GM19193 (cell line): Measurements from ENCODE around the gene TOR4A.

Experiments
- POLR2A ChIP-seq: IDR thresholded peaks from 4 replicates; pipeline ENCODE4 v1.6.1; 2011; ENCODE audit not compliant: insufficient read depth, insufficient read length; ENCODE audit errors: extremely low read depth

Gene TOR4A

GRCh38 chr9:137256856-137257255 is 20.7 kb upstream of the TOR4A start:
- no peak for TF ChIP-seq POLR2A

- no peak for TF ChIP-seq POLR2A
Observed at GRCh38 chr9:137262909-137263285, 14.6 kb upstream of the TOR4A start.

GRCh38 chr9:137263506-137263905 is 14.0 kb upstream of the TOR4A start:
- TF ChIP-seq POLR2A: no peak

- TF ChIP-seq POLR2A: no peak
Observed at GRCh38 chr9:137264067-137264466, 13.5 kb upstream of the TOR4A start.

GRCh38 chr9:137265496-137266161 is 11.9 kb upstream of the TOR4A start:
- no peak for TF ChIP-seq POLR2A

GRCh38 chr9:137266162-137266527 is 11.4 kb upstream of the TOR4A start:
- no peak for TF ChIP-seq POLR2A

- no peak for TF ChIP-seq POLR2A
Observed at GRCh38 chr9:137266585-137267453, 10.7 kb upstream of the TOR4A start.

GRCh38 chr9:137267933-137268355 is 9.6 kb upstream of the TOR4A start:
- TF ChIP-seq POLR2A: no peak

GRCh38 chr9:137268538-137269201 is 8.9 kb upstream of the TOR4A start:
- no peak for TF ChIP-seq POLR2A

- no peak for TF ChIP-seq POLR2A
Observed at GRCh38 chr9:137269231-137269772, 8.2 kb upstream of the TOR4A start.

- no peak for TF ChIP-seq POLR2A
Observed at GRCh38 chr9:137270929-137271695, 6.4 kb upstream of the TOR4A start.

- TF ChIP-seq POLR2A: no peak
Observed at GRCh38 chr9:137271696-137272076, 5.8 kb upstream of the TOR4A start.

- TF ChIP-seq POLR2A: no peak
Observed at GRCh38 chr9:137272241-137273094, 5.1 kb upstream of the TOR4A start.

GRCh38 chr9:137273095-137273490 is 4.4 kb upstream of the TOR4A start:
- TF ChIP-seq POLR2A: no peak
